Fibroblast of lung (primary cell): ENCODE data around the gene UMPS. TPM values are rescaled to one million over a fixed set of nuclear protein-coding genes. Genes with fewer than 3 reads are reported as not detected.

ENCODE experiments used
- DNase-seq, 2 donors: peaks; one replicate each; pipeline versions ENCODE4 v3.0.0 to v3.0.0-alpha.2; 2010; ENCODE audit warnings: low read depth in 2 of 2
- H2AFZ ChIP-seq: 2 replicates; pipeline ENCODE4 v1.5.1; 2012; ENCODE audit warnings: low read length, control low read depth, inconsistent platforms
- H3K27ac ChIP-seq: 2 replicates; pipeline ENCODE4 v1.5.1; 2011; ENCODE audit warnings: low read length, control low read depth; ENCODE audit not compliant: insufficient read depth
- H3K27me3 ChIP-seq: 2 replicates; pipeline ENCODE4 v1.5.1; 2011; ENCODE audit warnings: mild to moderate bottlenecking, low read length; ENCODE audit not compliant: control insufficient read depth, insufficient read depth
- H3K36me3 ChIP-seq: 2 replicates; pipeline ENCODE4 v1.5.1; 2011; ENCODE audit warnings: low read length; ENCODE audit not compliant: control insufficient read depth, insufficient read depth
- H3K4me1 ChIP-seq: 2 replicates; pipeline ENCODE4 v1.5.1; 2011; ENCODE audit warnings: low read length; ENCODE audit not compliant: control insufficient read depth, insufficient read depth; ENCODE audit errors: extremely low read depth
- H3K4me2 ChIP-seq: 2 replicates; pipeline ENCODE4 v1.5.1; 2011; ENCODE audit warnings: low read length, control low read depth; ENCODE audit not compliant: insufficient read depth; ENCODE audit errors: extremely low read depth
- H3K4me3 ChIP-seq, 4 experiments: fragments of 200-600 bp in 1 of 4; sonication (generic) in 1 of 4; replicated peaks in 1 of 4; 2 replicates each; pipeline ENCODE4 v1.5.1; 2011 to 2016; ENCODE audit warnings: low read length in 4 of 4, low read depth in 3 of 4, mild to moderate bottlenecking in 3 of 4, control low read depth in 2 of 4, inconsistent platforms in 1 of 4, mixed read lengths in 1 of 4; ENCODE audit not compliant: insufficient read depth in 1 of 4; ENCODE audit errors: control extremely low read depth in 1 of 4
- H3K79me2 ChIP-seq: 2 replicates; pipeline ENCODE4 v1.5.1; 2012; ENCODE audit warnings: mild to moderate bottlenecking, low read length, inconsistent platforms; ENCODE audit not compliant: control insufficient read depth, insufficient read depth
- H3K9ac ChIP-seq: 2 replicates; pipeline ENCODE4 v1.5.1; 2011; ENCODE audit warnings: mild to moderate bottlenecking, low read length, control low read depth; ENCODE audit not compliant: insufficient read depth
- H3K9me3 ChIP-seq: 2 replicates; pipeline ENCODE4 v1.5.1; 2012; ENCODE audit warnings: low read depth, low read length; ENCODE audit not compliant: control insufficient read depth, insufficient read depth
- H4K20me1 ChIP-seq: 2 replicates; pipeline ENCODE4 v1.5.1; 2011; ENCODE audit warnings: low read length; ENCODE audit not compliant: control insufficient read depth, insufficient read depth; ENCODE audit errors: extremely low read depth
- CTCF ChIP-seq, 2 donors: IDR thresholded peaks in 1 of 2; conservative IDR thresholded peaks in 1 of 2; 1 replicate in 1 of 2; 2 replicates in 1 of 2; pipeline ENCODE4 v1.5.1; 2011 to 2012; ENCODE audit warnings: low read length in 2 of 2, control low read depth in 1 of 2, inconsistent platforms in 1 of 2, low read depth in 1 of 2, mild to moderate bottlenecking in 1 of 2
- EZH2 ChIP-seq: IDR thresholded peaks from 2 replicates; pipeline ENCODE4 v1.5.1; 2012; ENCODE audit warnings: low read length, control low read depth, mild to moderate bottlenecking; ENCODE audit errors: missing control alignments
- polyA plus RNA-seq, 2 donors: library from polyadenylated mRNA; depleted of rRNA in 1 of 2; stranded (reverse) in 1 of 2; unstranded in 1 of 2; fragments of >200 nt; gene quantifications; 2 replicates each; pipeline ENCODE4 v1.2.1, GENCODE V29; 2011 to 2012; ENCODE audit warnings: missing spikeins in 1 of 2
- total RNA-seq: library from RNA; depleted of rRNA; stranded (reverse); fragments of >200 nt; gene quantifications from 2 replicates; pipeline ENCODE4 v1.2.1, GENCODE V29; 2014

The UMPS gene
- total and polyA plus RNA-seq, 2 donors (not counting 1 experiment from before 2014, with no cell fraction given), result 21.6 to 25.0 TPM

- Histone ChIP-seq H2AFZ (no peak overlapping the region), H3K4me2 (no peak overlapping the region), H3K36me3 (peaks cover 6% of the 10 kb centered on the region), H3K27ac (no peak overlapping the region), H3K4me3 (no peak overlapping the region), H3K27me3 (no peaks in the 10 kb centered on the region), H3K9ac (no peak overlapping the region), H3K9me3 (no peaks in the 10 kb centered on the region), H4K20me1 (no peaks in the 10 kb centered on the region), H3K79me2 (no peaks in the 10 kb centered on the region), H3K4me1 (peaks cover 11% of the 10 kb centered on the region)
- DNase-seq, result no peak
- TF ChIP-seq EZH2 (no peak), CTCF (conservative IDR thresholded peaks at IDR 0.05 in 1 of 2, IDR thresholded peaks at IDR 0.05 in 1 of 2; ENCODE audit: low read depth in 1 of 2, low read length in 2 of 2) (no peak)
Observed at GRCh38 chr3:124761935-124762660, 31.8 kb downstream of the UMPS start.

GRCh38 chr3:124762661-124763011 lies 32.4 kb downstream of the UMPS start:
- no peak overlapping the region for H3K27ac ChIP-seq
- H3K27me3 ChIP-seq, result no peaks in the 10 kb centered on the region
- no peak overlapping the region for H3K4me2 ChIP-seq
- H3K9me3 ChIP-seq, result no peaks in the 10 kb centered on the region
- peaks cover 9% of the 10 kb centered on the region for H3K36me3 ChIP-seq
- no peaks in the 10 kb centered on the region for H3K79me2 ChIP-seq
- H3K4me3 ChIP-seq, result no peak overlapping the region
- no peak overlapping the region for H3K9ac ChIP-seq
- H3K4me1 ChIP-seq, result peaks cover 11% of the 10 kb centered on the region
- H4K20me1 ChIP-seq, result no peaks in the 10 kb centered on the region
- TF ChIP-seq CTCF (conservative IDR thresholded peaks at IDR 0.05 in 1 of 2, IDR thresholded peaks at IDR 0.05 in 1 of 2; ENCODE audit: low read depth in 1 of 2, low read length in 2 of 2) (no peak), EZH2 (no peak)
- H2AFZ ChIP-seq, result no peak overlapping the region
- no peak for DNase-seq

GRCh38 chr3:124763206-124763605 lies 33.0 kb downstream of the UMPS start:
- H3K27ac ChIP-seq, result no peak overlapping the region
- H3K36me3 ChIP-seq, result peaks cover 9% of the 10 kb centered on the region
- no peaks in the 10 kb centered on the region for H3K9me3 ChIP-seq
- no peak for DNase-seq
- TF ChIP-seq EZH2 (no peak), CTCF (conservative IDR thresholded peaks at IDR 0.05 in 1 of 2, IDR thresholded peaks at IDR 0.05 in 1 of 2; ENCODE audit: low read depth in 1 of 2, low read length in 2 of 2) (no peak)
- H3K4me1 ChIP-seq, result peaks cover 11% of the 10 kb centered on the region
- H3K9ac ChIP-seq, result no peak overlapping the region
- H3K79me2 ChIP-seq, result no peaks in the 10 kb centered on the region
- H4K20me1 ChIP-seq, result no peaks in the 10 kb centered on the region
- no peak overlapping the region for H3K4me2 ChIP-seq
- H3K27me3 ChIP-seq, result no peaks in the 10 kb centered on the region
- no peak overlapping the region for H3K4me3 ChIP-seq
- H2AFZ ChIP-seq, result no peak overlapping the region
